GM19463 (cell line): ENCODE data around the gene HDGFL3.
"Not testable (repeated sequence)": the region's sequence is repeated elsewhere in the genome, so short reads cannot be mapped to it uniquely, and the experiment has no call there.

Experiments
- ATAC-seq: cut with Tn5 transposase; IDR thresholded peaks from one replicate; pipeline ENCODE4 v1.9.1; 2021; ENCODE audit warnings: mild to moderate bottlenecking, moderate library complexity; ENCODE audit not compliant: unreplicated experiment

Gene HDGFL3

GRCh38 chr15:83106994-83107840, 100.4 kb downstream of the HDGFL3 start, which contains the start of gene TM6SF1:
TSS of gene TM6SF1 (plus strand) at chr15:83107645. CDS start at chr15:83107681, 36 bp downstream.
- ATAC-seq: no peak

GRCh38 chr15:83105440-83105839, 102.2 kb downstream of the HDGFL3 start:
- no peak for ATAC-seq

- ATAC-seq: no peak
Observed at GRCh38 chr15:83104141-83104540, 103.5 kb downstream of the HDGFL3 start.

- ATAC-seq: no peak
Observed at GRCh38 chr15:83102346-83102745, 105.3 kb downstream of the HDGFL3 start.

GRCh38 chr15:83100097-83100646, 107.5 kb downstream of the HDGFL3 start:
- no peak for ATAC-seq

- no peak for ATAC-seq
Observed at GRCh38 chr15:83099290-83099689, 108.3 kb downstream of the HDGFL3 start.

GRCh38 chr15:83098079-83098478, 109.5 kb downstream of the HDGFL3 start:
- no peak for ATAC-seq

GRCh38 chr15:83094583-83094982, 113.0 kb downstream of the HDGFL3 start:
- no peak for ATAC-seq

- no peak for ATAC-seq
Observed at GRCh38 chr15:83092309-83092976, 115.2 kb downstream of the HDGFL3 start.

GRCh38 chr15:83091965-83092308, 115.7 kb downstream of the HDGFL3 start:
- not testable (repeated sequence) for ATAC-seq

- ATAC-seq: no peak
Observed at GRCh38 chr15:83090465-83090864, 117.2 kb downstream of the HDGFL3 start.

- no peak for ATAC-seq
Observed at GRCh38 chr15:83088876-83089275, 118.7 kb downstream of the HDGFL3 start.

- ATAC-seq: no peak
Observed at GRCh38 chr15:83087576-83087975, 120.0 kb downstream of the HDGFL3 start.

- not testable (repeated sequence) for ATAC-seq
Observed at GRCh38 chr15:83085864-83086552, 121.6 kb downstream of the HDGFL3 start.

- ATAC-seq: not testable (repeated sequence)
Observed at GRCh38 chr15:83085461-83085860, 122.2 kb downstream of the HDGFL3 start.

GRCh38 chr15:83082730-83083386, 124.8 kb downstream of the HDGFL3 start:
- no peak for ATAC-seq

GRCh38 chr15:83081256-83082014, 126.2 kb downstream of the HDGFL3 start:
- ATAC-seq: no peak

- no peak for ATAC-seq
Observed at GRCh38 chr15:83078712-83079111, 128.9 kb downstream of the HDGFL3 start.
